ENCODE measurements around the gene BCKDHB. TPM values are rescaled to one million over a fixed set of nuclear protein-coding genes. Genes with fewer than 3 reads are reported as not detected.

Gene BCKDHB
- total RNA-seq, 1 donor from 2014 or later, result 17.6 TPM

DNA sequence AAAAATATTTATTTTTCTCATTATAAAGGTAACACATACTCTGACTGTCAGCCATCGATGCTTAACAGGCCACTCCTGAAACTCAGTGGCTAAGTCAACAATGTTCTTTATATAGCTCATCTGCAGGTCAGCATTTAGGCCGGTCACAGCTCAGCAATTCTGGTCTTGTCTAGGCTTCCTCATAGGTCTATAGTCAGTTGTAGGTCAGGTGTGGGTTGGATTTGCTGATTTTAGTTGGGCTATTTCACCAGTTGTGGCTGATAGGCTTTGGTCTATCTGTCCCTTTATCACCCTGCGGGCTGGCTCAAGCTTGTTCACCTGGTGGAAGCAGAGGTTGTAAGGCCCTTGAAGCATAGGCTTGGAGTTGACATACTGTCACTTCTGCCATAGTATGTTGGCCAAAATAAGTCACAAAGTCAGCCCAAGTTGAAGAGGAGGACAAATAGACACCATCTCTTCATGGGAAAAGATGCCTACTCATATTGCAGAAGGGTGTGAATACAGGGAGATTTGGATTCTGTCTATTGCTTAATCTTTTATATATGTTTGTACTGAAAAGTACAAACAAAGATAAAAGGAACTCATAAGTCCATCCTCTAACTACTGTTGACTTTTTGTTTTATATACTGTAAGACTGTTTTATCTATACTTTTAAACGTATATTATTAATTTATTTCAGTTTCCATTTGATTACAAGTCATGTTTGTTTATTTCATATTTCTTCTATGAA lies 75.0 kb downstream of the BCKDHB start:
- no peaks in the 10 kb centered on the region for H3K36me3 ChIP-seq
- H3K4me1 ChIP-seq, result no peaks in the 10 kb centered on the region
- no peak overlapping the region for H3K27ac ChIP-seq
- H3K9me3 ChIP-seq, result no peaks in the 10 kb centered on the region
- no peak overlapping the region for H3K4me3 ChIP-seq
- ATAC-seq (no peak), DNase-seq (no peak)
- H3K27me3 ChIP-seq, result no peaks in the 10 kb centered on the region
- intact Hi-C loops (cut with DNase I), result no loop called here
- TF ChIP-seq, protein P1, sequence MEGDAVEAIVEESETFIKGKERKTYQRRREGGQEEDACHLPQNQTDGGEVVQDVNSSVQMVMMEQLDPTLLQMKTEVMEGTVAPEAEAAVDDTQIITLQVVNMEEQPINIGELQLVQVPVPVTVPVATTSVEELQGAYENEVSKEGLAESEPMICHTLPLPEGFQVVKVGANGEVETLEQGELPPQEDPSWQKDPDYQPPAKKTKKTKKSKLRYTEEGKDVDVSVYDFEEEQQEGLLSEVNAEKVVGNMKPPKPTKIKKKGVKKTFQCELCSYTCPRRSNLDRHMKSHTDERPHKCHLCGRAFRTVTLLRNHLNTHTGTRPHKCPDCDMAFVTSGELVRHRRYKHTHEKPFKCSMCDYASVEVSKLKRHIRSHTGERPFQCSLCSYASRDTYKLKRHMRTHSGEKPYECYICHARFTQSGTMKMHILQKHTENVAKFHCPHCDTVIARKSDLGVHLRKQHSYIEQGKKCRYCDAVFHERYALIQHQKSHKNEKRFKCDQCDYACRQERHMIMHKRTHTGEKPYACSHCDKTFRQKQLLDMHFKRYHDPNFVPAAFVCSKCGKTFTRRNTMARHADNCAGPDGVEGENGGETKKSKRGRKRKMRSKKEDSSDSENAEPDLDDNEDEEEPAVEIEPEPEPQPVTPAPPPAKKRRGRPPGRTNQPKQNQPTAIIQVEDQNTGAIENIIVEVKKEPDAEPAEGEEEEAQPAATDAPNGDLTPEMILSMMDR (IDR thresholded peaks at IDR 0.05), result no peak

DNA sequence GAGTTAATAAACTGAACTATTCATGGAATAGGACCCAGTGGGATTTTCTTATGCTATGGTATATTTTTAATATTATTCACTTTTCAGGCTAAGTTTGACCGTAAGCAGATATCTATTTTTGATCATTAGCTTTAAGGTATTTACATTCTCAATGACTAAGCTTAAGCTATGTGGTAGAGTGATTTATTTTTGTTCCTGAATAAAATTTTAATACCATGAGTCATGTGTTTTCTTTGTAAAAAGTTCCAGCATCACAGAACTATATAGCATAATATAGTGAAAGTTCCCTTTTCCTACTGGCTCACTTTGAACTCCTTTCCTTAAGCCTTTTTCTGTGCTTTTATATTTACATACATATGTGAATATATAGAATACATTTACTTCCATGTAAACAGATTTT lies 75.8 kb downstream of the BCKDHB start:
- ATAC-seq, result no peak
- Histone ChIP-seq H3K27me3 (no peaks in the 10 kb centered on the region), H3K27ac (no peak overlapping the region), H3K4me1 (no peaks in the 10 kb centered on the region), H3K4me3 (no peak overlapping the region), H3K36me3 (no peaks in the 10 kb centered on the region), H3K9me3 (no peaks in the 10 kb centered on the region)
- intact Hi-C loops (cut with DNase I), result no loop called here
- TF ChIP-seq, protein P1 (IDR thresholded peaks at IDR 0.05), result no peak
- no peak for DNase-seq

GRCh38 chr6:80183019-80183795 lies 76.7 kb downstream of the BCKDHB start:
- TF ChIP-seq, protein P1 (IDR thresholded peaks at IDR 0.05), result no peak

GRCh38 chr6:80185492-80185891 lies 79.0 kb downstream of the BCKDHB start:
- Histone ChIP-seq H3K36me3 (no peaks in the 10 kb centered on the region), H3K27ac (no peak overlapping the region), H3K9me3 (no peaks in the 10 kb centered on the region), H3K27me3 (no peaks in the 10 kb centered on the region), H3K4me3 (no peak overlapping the region), H3K4me1 (no peaks in the 10 kb centered on the region)
- no peak for DNase-seq
- intact Hi-C loops (cut with DNase I), result no loop called here
- TF ChIP-seq, protein P1 (IDR thresholded peaks at IDR 0.05), result no peak
- ATAC-seq, result no peak

More at GRCh38 chr6:80183019-80183795, 76.7 kb downstream of the BCKDHB start:
- no peak for DNase-seq
- no peaks in the 10 kb centered on the region for H3K27me3 ChIP-seq
- H3K36me3 ChIP-seq, result no peaks in the 10 kb centered on the region
- intact Hi-C loops (cut with DNase I), result no loop called here
- ATAC-seq, result no peak
- H3K4me3 ChIP-seq, result no peak overlapping the region
- no peaks in the 10 kb centered on the region for H3K9me3 ChIP-seq
- H3K4me1 ChIP-seq, result no peaks in the 10 kb centered on the region
- H3K27ac ChIP-seq, result no peak overlapping the region

DNA sequence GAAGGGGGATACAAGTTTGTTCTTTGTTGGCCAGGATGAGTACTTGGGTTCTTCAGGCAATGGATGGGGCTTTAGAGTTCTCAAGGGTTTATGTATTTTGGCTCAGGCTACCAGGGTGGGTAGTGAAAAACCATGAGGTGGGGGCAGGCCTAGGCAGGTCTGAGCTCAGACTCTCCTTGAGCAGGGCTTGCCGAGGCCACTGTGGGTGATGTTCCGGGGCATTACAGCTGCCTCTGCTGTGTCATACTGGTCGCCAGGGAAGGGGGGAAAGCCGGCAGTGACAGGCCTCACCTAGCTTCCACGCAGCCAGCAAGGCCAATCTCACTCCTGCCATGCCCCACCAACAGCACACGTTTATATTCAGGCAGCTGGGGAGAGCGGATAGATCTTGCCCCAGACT lies 79.6 kb downstream of the BCKDHB start:
- no peaks in the 10 kb centered on the region for H3K9me3 ChIP-seq
- TF ChIP-seq, protein P1 (IDR thresholded peaks at IDR 0.05), result no peak
- no peaks in the 10 kb centered on the region for H3K27me3 ChIP-seq
- ATAC-seq, result no peak
- no peak overlapping the region for H3K4me3 ChIP-seq
- no peaks in the 10 kb centered on the region for H3K36me3 ChIP-seq
- DNase-seq, result no peak
- no peak overlapping the region for H3K27ac ChIP-seq
- H3K4me1 ChIP-seq, result no peaks in the 10 kb centered on the region
- intact Hi-C loops (cut with DNase I), result no loop called here

Measured in upper lobe of right lung (tissue), 1 donor.